ENCODE results near the gene PROSER3. TPM values are rescaled to one million over a fixed set of nuclear protein-coding genes. Genes with fewer than 3 reads are reported as not detected.

The PROSER3 gene
- total and polyA plus RNA-seq, 2 of the 4 experiments (the other 2 are of a cell fraction) = 5.4 to 21.8 TPM

DNA sequence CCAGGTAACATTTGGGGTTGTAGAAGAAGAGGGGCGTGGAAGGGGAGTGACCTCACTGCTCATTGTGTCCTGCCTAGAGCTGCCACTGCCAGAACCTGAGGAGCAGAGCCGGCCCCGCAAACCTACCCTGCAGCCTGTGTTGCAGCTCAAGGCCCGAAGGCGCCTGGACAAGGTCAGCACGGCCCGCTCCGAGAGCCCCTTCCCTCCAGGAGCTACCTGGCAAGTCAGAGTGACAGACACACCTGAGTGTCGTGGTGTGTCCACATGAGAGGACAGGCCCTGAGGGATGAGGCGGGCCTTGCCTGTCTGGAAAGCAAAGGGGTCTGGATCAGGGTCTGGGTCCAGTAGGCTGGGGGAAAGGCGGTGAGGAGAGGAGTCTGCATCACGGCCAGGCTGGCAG lies 33.4 kb upstream of the PROSER3 start:
- Histone ChIP-seq H4K91ac (ENCODE audit: insufficient read depth, low read depth, low read length) (no peak overlapping the region), H3K27ac (ENCODE audit: insufficient read depth, low read length) (no peak overlapping the region), H4K8ac (ENCODE audit: low read depth in 2 of 2, low read length in 2 of 2) (no peak overlapping the region), H3K4me3 (ENCODE audit: insufficient read depth, low read depth, low read length) (no peak overlapping the region), H4K5ac (ENCODE audit: low read depth, low read length) (no peak overlapping the region), H3K9ac (ENCODE audit: low read depth, low read length) (no peak overlapping the region), H3K27me3 (ENCODE audit: control insufficient read depth, insufficient read depth, low read length) (no peaks in the 10 kb centered on the region), H3K56ac (ENCODE audit: extremely low read depth, insufficient read depth, low read length) (no peak overlapping the region), H3K4me1 (ENCODE audit: control insufficient read depth, insufficient read depth, low read length) (no peaks in the 10 kb centered on the region; the same call in 1 of the 2 replicates), H2BK5ac (ENCODE audit: low read depth, low read length, poor library complexity, severe bottlenecking) (no peak overlapping the region), H3K79me1 (ENCODE audit: low read depth in 1 of 2, low read length in 2 of 2) (peaks cover 12 to 35% of the 10 kb centered on the region in 2 experiments; a peak in 3 of 4 replicates), H3K18ac (ENCODE audit: low read depth, low read length) (no peak overlapping the region), H3K9me3 (ENCODE audit: control insufficient read depth, insufficient read depth, low read length) (no peaks in the 10 kb centered on the region), H3K4me2 (ENCODE audit: low read depth, low read length) (no peak overlapping the region), H2BK120ac (ENCODE audit: low read depth, low read length) (no peak overlapping the region), H3K36me3 (ENCODE audit: control insufficient read depth, insufficient read depth, low read length) (peaks cover 84% of the 10 kb centered on the region), H2AK5ac (ENCODE audit: low read depth, low read length) (no peak overlapping the region), H2AFZ (replicated peaks; ENCODE audit: low read length, poor library complexity) (no peak overlapping the region), H4K20me1 (ENCODE audit: insufficient read depth, low read length) (peaks cover 17% of the 10 kb centered on the region), H3K14ac (replicated peaks; ENCODE audit: low read depth, low read length) (no peak overlapping the region), H2BK15ac (ENCODE audit: low read depth, low read length) (no peak overlapping the region), H3K23ac (ENCODE audit: low read depth, low read length) (no peak overlapping the region), H3K9me1 (ENCODE audit: insufficient read depth, low read length) (no peaks in the 10 kb centered on the region), H3K4ac (ENCODE audit: low read depth, low read length) (no peak overlapping the region), H2BK20ac (ENCODE audit: low read depth, low read length) (no peak overlapping the region), H2AK9ac (replicated peaks; ENCODE audit: low read depth, low read length, poor library complexity) (peak overlapping the region; percentile 65)
- DNase-seq (no peak), ATAC-seq (ENCODE audit: low read depth) (no peak)
- no peak for TF ChIP-seq MAZ (IDR thresholded peaks at IDR 0.05; ENCODE audit: borderline replicate concordance, low read depth, low read length)
- dilution Hi-C loops (cut with HindIII; ENCODE audit: low sequenced_read_pairs, unreplicated experiment) (no loop called here), intact Hi-C loops (cut with micrococcal nuclease) (no loop called here), in situ Hi-C loops (cut with MboI; ENCODE audit: low sequenced_read_pairs) (no loop called here)
- no TSS peak for BruUV-seq (replicated peaks)
- POLR2A ChIA-PET (ENCODE audit: unreplicated experiment) = no interaction called here
- WGBS, 2 experiments (ENCODE audit: extremely low coverage in 2 of 2, insufficient read length in 1 of 2) = no CpG with 5 or more reads among the region's 12 CpGs
- CTCF ChIA-PET = no interaction called here

Data from IMR-90 (cell line).